ENCODE results near the gene PHACTR1. TPM values are rescaled to one million over a fixed set of nuclear protein-coding genes. Genes with fewer than 3 reads are reported as not detected.

The PHACTR1 gene
- total and polyA plus RNA-seq, 7 donors, result 0.04 to 3.0 (median 0.85) TPM

DNA sequence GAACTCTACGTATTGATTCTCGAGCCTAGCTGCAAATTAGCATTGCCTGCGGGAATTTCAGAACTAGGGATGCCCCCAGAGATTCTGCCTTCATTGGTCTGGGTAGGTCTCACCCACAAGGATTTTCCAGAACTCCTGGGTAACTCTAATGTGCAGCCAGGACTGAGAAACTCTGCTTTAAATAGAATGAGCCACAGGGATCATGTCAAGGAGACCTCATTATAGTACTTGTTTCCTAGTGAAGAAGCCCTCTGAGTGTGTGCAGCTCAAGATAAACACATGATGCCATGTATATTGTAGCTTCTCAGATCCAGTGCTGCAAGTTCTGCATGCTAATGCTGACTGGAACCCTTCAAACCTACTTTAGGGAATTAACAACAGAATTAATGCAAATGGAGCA lies 179.2 kb downstream of the PHACTR1 start:
- DNase-seq (no peak), ATAC-seq (peak in 2 of 4 donors; percentile 62 to 64)
- intact Hi-C loops (cut with DNase I), result loop anchor here in 1 of 2 donors (10.0 kb wide), 1 partner anchor 261 kb away; no protein-coding TSS in a partner anchor
- 74 to 80% (median 74%) methylated on average over 3 of the region's 3 CpGs for WGBS, 3 donors
- Histone ChIP-seq H3K36me3 (ENCODE audit: insufficient read depth in 1 of 2, low read depth in 1 of 2) (no peaks in the 10 kb centered on the region), H3K27me3 (ENCODE audit: insufficient read depth in 3 of 3, low read length in 2 of 3) (peaks cover 0 to 5% (median 0%) of the 10 kb centered on the region in 3 donors), H3K9me3 (peaks cover 6% of the 10 kb centered on the region), H3K27ac (no peak overlapping the region), H3K4me3 (no peak overlapping the region), H3K4me1 (no peaks in the 10 kb centered on the region)
- TF ChIP-seq, protein P1, sequence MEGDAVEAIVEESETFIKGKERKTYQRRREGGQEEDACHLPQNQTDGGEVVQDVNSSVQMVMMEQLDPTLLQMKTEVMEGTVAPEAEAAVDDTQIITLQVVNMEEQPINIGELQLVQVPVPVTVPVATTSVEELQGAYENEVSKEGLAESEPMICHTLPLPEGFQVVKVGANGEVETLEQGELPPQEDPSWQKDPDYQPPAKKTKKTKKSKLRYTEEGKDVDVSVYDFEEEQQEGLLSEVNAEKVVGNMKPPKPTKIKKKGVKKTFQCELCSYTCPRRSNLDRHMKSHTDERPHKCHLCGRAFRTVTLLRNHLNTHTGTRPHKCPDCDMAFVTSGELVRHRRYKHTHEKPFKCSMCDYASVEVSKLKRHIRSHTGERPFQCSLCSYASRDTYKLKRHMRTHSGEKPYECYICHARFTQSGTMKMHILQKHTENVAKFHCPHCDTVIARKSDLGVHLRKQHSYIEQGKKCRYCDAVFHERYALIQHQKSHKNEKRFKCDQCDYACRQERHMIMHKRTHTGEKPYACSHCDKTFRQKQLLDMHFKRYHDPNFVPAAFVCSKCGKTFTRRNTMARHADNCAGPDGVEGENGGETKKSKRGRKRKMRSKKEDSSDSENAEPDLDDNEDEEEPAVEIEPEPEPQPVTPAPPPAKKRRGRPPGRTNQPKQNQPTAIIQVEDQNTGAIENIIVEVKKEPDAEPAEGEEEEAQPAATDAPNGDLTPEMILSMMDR (IDR thresholded peaks at IDR 0.05), result no peak

DNA sequence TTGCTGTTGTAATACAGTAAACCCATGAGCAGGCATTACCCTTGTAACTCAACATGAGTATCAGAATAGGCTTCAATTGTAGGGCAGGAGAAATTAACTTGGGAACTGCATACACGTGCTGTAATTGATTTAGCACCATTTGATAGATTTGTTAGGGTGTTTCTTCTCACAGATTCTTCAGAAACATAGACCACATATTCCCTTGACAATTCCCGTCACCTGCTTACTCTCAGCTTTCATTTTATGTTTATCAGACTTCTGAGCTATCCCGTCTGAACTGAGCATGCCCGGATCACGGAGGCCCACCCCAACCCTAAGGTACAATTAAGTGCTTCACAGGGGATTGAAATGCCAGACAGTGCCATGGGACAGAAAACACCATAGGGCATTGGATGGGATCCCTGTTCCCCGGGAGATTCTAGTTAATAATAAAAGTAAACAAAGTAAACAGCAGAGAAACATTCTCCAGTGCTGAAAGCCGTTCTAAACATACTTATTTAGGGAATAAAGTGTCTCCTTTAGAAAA lies 179.7 kb downstream of the PHACTR1 start:
- intact Hi-C loops (cut with DNase I), result loop anchor here in 1 of 2 donors (10.0 kb wide), 1 partner anchor 261 kb away; no protein-coding TSS in a partner anchor

DNA sequence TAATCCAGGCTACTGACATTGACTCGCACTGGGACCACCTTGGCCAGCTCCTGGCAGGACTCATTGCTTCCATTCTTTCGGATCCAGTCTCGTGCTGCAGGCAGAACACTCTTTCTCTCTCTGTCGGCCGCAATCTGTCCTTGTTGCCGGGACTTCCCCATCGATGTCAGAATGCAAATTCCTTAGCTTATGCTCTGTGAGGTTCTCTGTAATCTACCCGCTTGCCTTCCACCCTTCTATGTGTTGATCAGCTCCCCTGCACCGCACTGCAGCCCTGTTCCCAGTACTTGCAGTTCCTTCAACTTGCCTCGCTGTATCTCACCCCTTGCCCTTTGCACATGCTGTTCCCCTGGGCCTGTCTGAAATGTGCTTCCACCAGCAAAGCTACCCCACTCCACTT lies 182.0 kb downstream of the PHACTR1 start:
- no peaks in the 10 kb centered on the region for H3K9me3 ChIP-seq
- no peak for ATAC-seq
- TF ChIP-seq, protein P1 (IDR thresholded peaks at IDR 0.05), result no peak
- DNase-seq, result no peak
- WGBS, 3 donors, result 86 to 88% (median 86%) methylated on average over 10 of the region's 10 CpGs
- no peaks in the 10 kb centered on the region for H3K36me3 ChIP-seq (ENCODE audit: insufficient read depth in 1 of 2, low read depth in 1 of 2)
- H3K4me1 ChIP-seq, result no peaks in the 10 kb centered on the region
- H3K4me3 ChIP-seq, result no peak overlapping the region
- intact Hi-C loops (cut with DNase I), result loop anchor here in 1 of 2 donors (10.0 kb wide), 1 partner anchor 264 kb away; no protein-coding TSS in a partner anchor
- H3K27me3 ChIP-seq (ENCODE audit: insufficient read depth in 3 of 3, low read length in 2 of 3), result peaks cover 0 to 5% (median 0%) of the 10 kb centered on the region in 3 donors
- H3K27ac ChIP-seq, result no peak overlapping the region

More for the DNA sequence above, 179.7 kb downstream of the PHACTR1 start:
- no peak for ATAC-seq
- TF ChIP-seq, protein P1 (IDR thresholded peaks at IDR 0.05), result no peak
- Histone ChIP-seq H3K27me3 (ENCODE audit: insufficient read depth in 3 of 3, low read length in 2 of 3) (peaks cover 0 to 5% (median 0%) of the 10 kb centered on the region in 3 donors), H3K4me3 (no peak overlapping the region), H3K27ac (no peak overlapping the region), H3K9me3 (peaks cover 3% of the 10 kb centered on the region), H3K4me1 (no peaks in the 10 kb centered on the region), H3K36me3 (ENCODE audit: insufficient read depth in 1 of 2, low read depth in 1 of 2) (no peaks in the 10 kb centered on the region)
- 36 to 47% (median 44%) methylated on average over 7 of the region's 7 CpGs for WGBS, 3 donors
- no peak for DNase-seq

DNA sequence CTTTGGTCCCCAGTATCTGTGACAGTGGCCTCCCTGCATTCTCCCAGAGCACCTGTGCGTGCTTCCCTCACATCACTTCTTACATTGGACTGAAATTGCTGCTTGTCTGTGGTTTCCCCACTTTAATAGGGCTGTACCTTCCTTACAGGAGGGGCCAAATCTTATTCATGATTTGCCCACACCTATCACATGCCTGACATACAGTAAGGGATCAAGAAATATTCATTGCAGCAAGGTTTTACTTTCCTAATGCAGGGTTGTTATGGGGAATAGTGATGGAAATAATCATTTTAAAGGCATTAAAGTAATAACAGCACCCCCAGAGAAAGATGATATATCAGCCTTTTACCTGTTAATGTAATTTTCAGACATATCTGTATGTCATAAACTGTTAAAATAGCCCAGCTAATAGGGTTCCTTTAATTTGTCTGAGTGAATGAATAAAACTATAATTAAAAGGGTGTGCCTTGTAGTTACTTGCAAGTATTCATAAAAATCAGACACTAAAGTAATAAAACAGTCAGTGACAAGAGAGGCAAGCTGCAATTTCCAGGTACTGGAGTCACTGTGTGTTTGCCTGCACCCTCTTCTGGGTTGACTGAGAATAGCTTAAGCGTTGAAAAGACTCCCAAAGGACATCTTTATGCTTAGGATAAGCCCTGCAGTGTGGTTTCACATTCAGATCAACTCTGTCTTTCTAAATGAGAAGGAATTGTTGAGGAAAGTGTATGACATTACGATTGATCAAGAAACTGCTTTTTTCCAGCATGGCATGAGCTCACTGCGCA lies 182.7 kb downstream of the PHACTR1 start:
- DNase-seq (no peak), ATAC-seq (no peak)
- no peak overlapping the region for H3K27ac ChIP-seq
- no peak overlapping the region for H3K4me3 ChIP-seq
- no peaks in the 10 kb centered on the region for H3K36me3 ChIP-seq (ENCODE audit: insufficient read depth in 1 of 2, low read depth in 1 of 2)
- intact Hi-C loops (cut with DNase I), result loop anchor here in 1 of 2 donors (10.0 kb wide), 1 partner anchor 264 kb away; no protein-coding TSS in a partner anchor
- WGBS, 3 donors, result 73 to 75% (median 74%) methylated on average over 4 of the region's 4 CpGs
- TF ChIP-seq, protein P1 (IDR thresholded peaks at IDR 0.05), result no peak
- H3K27me3 ChIP-seq (ENCODE audit: insufficient read depth in 3 of 3, low read length in 2 of 3), result peaks cover 0 to 5% (median 0%) of the 10 kb centered on the region in 3 donors
- H3K4me1 ChIP-seq, result no peaks in the 10 kb centered on the region
- no peaks in the 10 kb centered on the region for H3K9me3 ChIP-seq
